GM23248 (cell line): ENCODE results near the gene PALD1. TPM values are rescaled to one million over a fixed set of nuclear protein-coding genes. Genes with fewer than 3 reads are reported as not detected.

Experiments
- DNase-seq: peaks from one replicate; pipeline ENCODE4 v3.0.0-alpha.2; 2015
- H2AFZ ChIP-seq: fragments of 200-600 bp; sonication (generic); 2 replicates; pipeline ENCODE4 v1.6.1; 2016; ENCODE audit warnings: antibody characterized with exemption
- H3F3A ChIP-seq: fragments of 200-600 bp; sonication (generic); 2 replicates; pipeline ENCODE4 v1.6.1; 2016; ENCODE audit warnings: mild to moderate bottlenecking, antibody characterized with exemption, mixed run types; ENCODE audit not compliant: insufficient read depth
- H3K27ac ChIP-seq: fragments of 200-600 bp; sonication (generic); 2 replicates; pipeline ENCODE4 v1.5.1; 2016; ENCODE audit warnings: mild to moderate bottlenecking
- H3K27me3 ChIP-seq: fragments of 200-600 bp; sonication (generic); replicated peaks from 2 replicates; pipeline ENCODE4 v1.6.1; 2016; ENCODE audit warnings: mild to moderate bottlenecking; ENCODE audit not compliant: insufficient read depth
- H3K36me3 ChIP-seq: fragments of 200-600 bp; sonication (generic); 2 replicates; pipeline ENCODE4 v1.6.1; 2016; ENCODE audit warnings: low read depth, mild to moderate bottlenecking
- H3K4me1 ChIP-seq: fragments of 200-600 bp; sonication (generic); 2 replicates; pipeline ENCODE4 v1.6.1; 2016; ENCODE audit warnings: mild to moderate bottlenecking; ENCODE audit not compliant: insufficient read depth
- H3K4me2 ChIP-seq: fragments of 200-600 bp; sonication (generic); one replicate; pipeline ENCODE4 v1.6.1; 2016; ENCODE audit warnings: mild to moderate bottlenecking; ENCODE audit not compliant: unreplicated experiment
- H3K4me3 ChIP-seq: fragments of 200-600 bp; sonication (generic); 2 replicates; pipeline ENCODE4 v1.5.1; 2016; ENCODE audit warnings: mild to moderate bottlenecking
- H3K79me2 ChIP-seq: fragments of 200-600 bp; sonication (generic); 2 replicates; pipeline ENCODE4 v1.6.1; 2016; ENCODE audit warnings: mild to moderate bottlenecking; ENCODE audit not compliant: insufficient read depth
- H3K9ac ChIP-seq: fragments of 200-600 bp; sonication (generic); 2 replicates; pipeline ENCODE4 v1.6.1; 2016; ENCODE audit warnings: mild to moderate bottlenecking
- H3K9me2 ChIP-seq: fragments of 200-600 bp; sonication (generic); 2 replicates; pipeline ENCODE4 v1.6.1; 2016; ENCODE audit warnings: mixed run types, mild to moderate bottlenecking, moderate library complexity; ENCODE audit not compliant: insufficient read depth
- H3K9me3 ChIP-seq: fragments of 200-600 bp; sonication (generic); one replicate; pipeline ENCODE4 v1.6.1; 2017; ENCODE audit warnings: low read depth
- H4K20me1 ChIP-seq: fragments of 200-600 bp; sonication (generic); 2 replicates; pipeline ENCODE4 v1.6.0; 2016; ENCODE audit not compliant: insufficient read depth
- EZH2 ChIP-seq: fragments of 200-600 bp; sonication (generic); IDR thresholded peaks from 2 replicates; pipeline ENCODE4 v1.6.1; 2018; ENCODE audit warnings: antibody characterized with exemption, mild to moderate bottlenecking; ENCODE audit not compliant: insufficient read depth, poor library complexity, severe bottlenecking
- EZH2phosphoT487 ChIP-seq: fragments of 200-600 bp; sonication (generic); IDR thresholded peaks from 2 replicates; pipeline ENCODE4 v1.6.1; 2018; ENCODE audit warnings: antibody characterized with exemption, moderate library complexity, mild to moderate bottlenecking, low read depth; ENCODE audit not compliant: insufficient read depth
- WGBS, 2 experiments: methylation state at CpG; one replicate each; pipeline ENCODE4 v1.1.6; 2015 to 2017; ENCODE audit warnings: low lambda C conversion rate in 2 of 2, low coverage in 1 of 2; ENCODE audit errors: missing lambda C conversion rate in 2 of 2; 5-methylcytosine and 5-hydroxymethylcytosine counted together
- in situ Hi-C: fragments of 300-500 bp; cut with MboI; formaldehyde crosslinking; loops from 2 replicates; pipeline ENCODE4 v1.15.0; 2020
- polyA plus RNA-seq: library from polyadenylated mRNA; unstranded; fragments of >200 nt; fragmentation: Nextera tagmentation; extraction: Ambion mirVana; gene quantifications from 2 replicates; pipeline ENCODE4 v1.2.1, GENCODE V29; 2016
- total RNA-seq: library from RNA; depleted of rRNA; stranded (reverse); fragments of >200 nt; shearing (Covaris generic); gene quantifications from 2 replicates; pipeline ENCODE4 v1.2.3, GENCODE V29; 2014

The PALD1 gene
- total and polyA plus RNA-seq, 2 experiments from 2014 or later: not detected

DNA sequence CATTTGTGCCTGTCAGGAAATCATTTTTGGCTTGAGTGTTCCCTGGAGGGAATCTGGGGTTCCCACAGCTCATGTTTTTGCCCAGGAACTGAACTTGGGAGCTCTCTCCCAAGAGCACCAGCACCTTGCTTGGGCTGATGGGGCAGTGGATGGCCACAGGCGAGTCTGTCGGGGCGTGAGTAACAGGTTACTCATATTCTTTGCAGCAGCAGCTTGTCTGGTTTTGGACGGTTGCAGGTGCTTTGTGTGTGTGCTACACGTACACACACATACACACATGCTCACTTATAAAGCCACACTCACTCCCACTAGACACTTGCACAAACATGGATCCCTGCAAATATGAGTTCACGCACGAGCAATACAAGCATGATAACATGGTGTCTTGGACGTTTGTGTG lies 2.9 kb upstream of the PALD1 start:
- Histone ChIP-seq H3F3A (no peaks in the 10 kb centered on the region), H3K27ac (no peak overlapping the region), H4K20me1 (no peaks in the 10 kb centered on the region), H3K36me3 (no peaks in the 10 kb centered on the region), H3K27me3 (peaks cover 40% of the 10 kb centered on the region), H3K4me2 (no peak overlapping the region), H3K4me1 (no peaks in the 10 kb centered on the region), H2AFZ (no peak overlapping the region), H3K79me2 (no peaks in the 10 kb centered on the region), H3K4me3 (no peak overlapping the region), H3K9ac (no peak overlapping the region), H3K9me3 (no peaks in the 10 kb centered on the region), H3K9me2 (no peaks in the 10 kb centered on the region)
- TF ChIP-seq EZH2 (no peak), EZH2phosphoT487 (no peak)
- no peak for DNase-seq
- in situ Hi-C loops: no loop called here
- WGBS, 2 experiments: 68 to 71% methylated on average over 8 of the region's 8 CpGs

DNA sequence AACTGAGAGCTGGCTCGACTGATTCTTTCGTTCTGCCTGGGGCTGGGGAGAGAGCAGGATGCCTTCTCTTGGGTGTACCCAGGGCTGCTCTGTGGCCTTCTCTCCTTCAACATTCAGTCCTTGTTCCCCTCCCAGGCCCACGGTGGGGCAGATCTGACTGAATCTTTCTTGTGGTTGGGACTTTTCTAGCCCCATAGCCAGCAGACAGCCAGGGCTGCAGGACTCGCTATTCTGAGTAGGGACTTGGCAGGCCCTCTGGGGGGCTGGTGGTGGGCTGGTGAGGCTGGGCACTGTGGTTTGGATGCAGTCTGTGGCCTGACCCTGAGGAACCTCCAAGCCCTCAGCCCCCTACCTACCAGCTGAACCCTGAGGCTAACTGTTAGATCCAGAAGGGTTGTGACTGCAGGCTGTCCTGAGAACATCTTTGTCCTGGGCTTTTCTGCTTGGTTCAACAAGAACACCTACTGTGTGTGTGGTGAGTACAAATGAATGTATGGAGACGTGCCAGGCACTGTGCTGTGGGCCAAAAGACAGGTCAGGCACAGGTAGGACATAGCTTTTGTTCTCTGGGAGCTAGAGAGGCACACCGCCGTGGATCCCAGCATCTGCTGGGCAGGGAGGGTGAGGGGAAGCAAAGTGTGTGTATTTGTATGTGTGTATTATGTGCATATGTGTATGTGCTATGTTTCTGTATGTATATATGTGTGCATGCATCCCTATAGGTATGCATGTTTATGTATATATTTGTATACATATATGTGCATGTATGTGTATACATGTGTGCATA lies 2.1 kb upstream of the PALD1 start:
- in situ Hi-C loops: no loop called here
- Histone ChIP-seq H3K4me1 (no peaks in the 10 kb centered on the region), H3K79me2 (no peaks in the 10 kb centered on the region), H3K4me2 (no peak overlapping the region), H3F3A (no peaks in the 10 kb centered on the region), H3K9ac (no peak overlapping the region), H3K27ac (no peak overlapping the region), H2AFZ (no peak overlapping the region), H3K9me3 (no peaks in the 10 kb centered on the region), H3K4me3 (no peak overlapping the region), H3K36me3 (no peaks in the 10 kb centered on the region), H3K27me3 (peaks cover 35% of the 10 kb centered on the region), H3K9me2 (no peaks in the 10 kb centered on the region), H4K20me1 (no peaks in the 10 kb centered on the region)
- no peak for TF ChIP-seq EZH2
- no peak for TF ChIP-seq EZH2phosphoT487
- DNase-seq: no peak
- WGBS, 2 experiments: 59 to 61% methylated on average over 7 of the region's 7 CpGs

DNA sequence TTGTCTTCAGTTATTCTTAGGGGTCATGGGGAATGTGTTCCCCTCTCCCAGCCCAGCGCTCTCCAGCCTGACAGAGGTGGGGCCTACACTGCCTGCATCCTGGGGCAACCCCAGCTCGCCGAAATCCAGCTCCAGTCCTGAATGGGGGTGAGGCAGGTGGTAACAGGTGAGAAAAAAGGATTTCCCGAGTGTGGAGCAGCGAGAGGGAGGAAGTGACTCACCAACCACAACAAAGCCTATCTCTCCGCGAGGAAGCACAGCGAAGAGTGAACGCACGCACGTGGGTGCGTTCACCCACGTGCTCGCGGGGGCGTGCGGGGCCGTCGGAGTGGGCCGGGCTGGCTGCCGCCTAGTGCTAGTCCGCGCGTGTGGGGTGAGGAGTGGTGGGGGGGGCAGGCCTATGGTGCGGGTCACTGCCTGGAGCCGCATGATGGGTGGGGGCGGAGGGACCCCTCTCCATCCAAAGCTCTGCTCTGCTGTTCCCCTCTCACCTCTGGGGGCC lies 855 bp upstream of the PALD1 start:
- Histone ChIP-seq H3K36me3 (no peaks in the 10 kb centered on the region), H3K4me1 (no peaks in the 10 kb centered on the region), H3F3A (no peaks in the 10 kb centered on the region), H4K20me1 (no peaks in the 10 kb centered on the region), H3K4me3 (no peak overlapping the region), H2AFZ (no peak overlapping the region), H3K9me2 (no peaks in the 10 kb centered on the region), H3K27ac (no peak overlapping the region), H3K27me3 (peaks cover 32% of the 10 kb centered on the region), H3K9ac (no peak overlapping the region), H3K79me2 (no peaks in the 10 kb centered on the region), H3K9me3 (no peaks in the 10 kb centered on the region), H3K4me2 (no peak overlapping the region)
- DNase-seq: peak; percentile 35
- 16% methylated on average over 24 of the region's 27 CpGs for WGBS, 2 experiments
- in situ Hi-C loops: no loop called here
- TF ChIP-seq EZH2phosphoT487 (no peak), EZH2 (no peak)

DNA sequence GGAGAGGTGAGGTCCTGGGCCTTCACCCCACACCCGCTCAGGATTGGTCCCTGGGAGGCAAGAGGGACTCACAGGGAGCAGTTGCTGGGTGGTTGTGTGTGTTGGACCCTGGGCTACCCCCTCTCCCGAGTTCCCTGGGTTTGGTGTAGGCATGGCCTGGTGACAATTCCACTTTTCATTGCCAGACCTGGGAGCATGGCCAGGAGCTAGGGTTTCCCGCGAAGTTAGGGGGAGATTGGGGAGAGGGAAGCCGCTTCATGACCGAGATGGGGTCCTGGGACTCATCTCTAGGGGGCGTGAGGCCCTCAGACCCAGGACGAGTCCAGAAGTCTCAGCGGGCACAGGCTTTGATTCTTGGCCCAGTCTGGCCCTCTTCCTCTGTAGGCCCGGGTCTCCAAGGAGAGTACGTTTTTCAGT lies 606 bp downstream of the PALD1 start:
- H3K4me1 ChIP-seq: no peaks in the 10 kb centered on the region
- peaks cover 23% of the 10 kb centered on the region for H3K27me3 ChIP-seq
- no peaks in the 10 kb centered on the region for H3K9me2 ChIP-seq
- H3F3A ChIP-seq: no peaks in the 10 kb centered on the region
- no peak overlapping the region for H3K9ac ChIP-seq
- TF ChIP-seq EZH2 (no peak), EZH2phosphoT487 (no peak)
- 0 out of 2 replicates have a peak overlapping the region, but pooled peaks have one; percentile 50 for H2AFZ ChIP-seq
- 50 to 59% methylated on average over 11 of the region's 11 CpGs for WGBS, 2 experiments
- H3K9me3 ChIP-seq: no peaks in the 10 kb centered on the region
- H4K20me1 ChIP-seq: no peaks in the 10 kb centered on the region
- H3K4me2 ChIP-seq: no peak overlapping the region
- no peaks in the 10 kb centered on the region for H3K79me2 ChIP-seq
- H3K4me3 ChIP-seq: peak overlapping the region; percentile 69
- no peak overlapping the region for H3K27ac ChIP-seq
- no peak for DNase-seq
- in situ Hi-C loops: no loop called here
- H3K36me3 ChIP-seq: no peaks in the 10 kb centered on the region
